IPS DF 4.7 (cell line): ENCODE data around the gene FOXF1.

Experiments used
- DNase-seq: peaks from one replicate; pipeline ENCODE4 v3.0.0-alpha.2; 2013; ENCODE audit warnings: low spot score; ENCODE audit errors: extremely low read depth

The FOXF1 gene

GRCh38 chr16:86516623-86517003 is 6.3 kb downstream of the FOXF1 start:
- DNase-seq = no peak

GRCh38 chr16:86517033-86517432 is 6.7 kb downstream of the FOXF1 start:
- DNase-seq = no peak

GRCh38 chr16:86517652-86518258 is 7.4 kb downstream of the FOXF1 start:
- DNase-seq = no peak

- DNase-seq = no peak
Measured at GRCh38 chr16:86519007-86519648, 8.8 kb downstream of the FOXF1 start.

GRCh38 chr16:86519649-86520316 is 9.5 kb downstream of the FOXF1 start:
- DNase-seq = no peak

- DNase-seq = no peak
Measured at GRCh38 chr16:86520317-86521210, 10.2 kb downstream of the FOXF1 start.

GRCh38 chr16:86521236-86522197 is 11.2 kb downstream of the FOXF1 start:
- DNase-seq = no peak

GRCh38 chr16:86522634-86523033 is 12.3 kb downstream of the FOXF1 start:
- no peak for DNase-seq

GRCh38 chr16:86523166-86523740 is 12.9 kb downstream of the FOXF1 start:
- DNase-seq = no peak

- DNase-seq = no peak
Measured at GRCh38 chr16:86524029-86524428, 13.7 kb downstream of the FOXF1 start.

GRCh38 chr16:86525696-86526095 is 15.4 kb downstream of the FOXF1 start:
- no peak for DNase-seq

- DNase-seq = no peak
Measured at GRCh38 chr16:86527366-86527765, 17.0 kb downstream of the FOXF1 start.

GRCh38 chr16:86528061-86528929 is 18.0 kb downstream of the FOXF1 start:
- DNase-seq = no peak

- no peak for DNase-seq
Measured at GRCh38 chr16:86529160-86529559, 18.8 kb downstream of the FOXF1 start.

GRCh38 chr16:86530251-86531190 is 20.2 kb downstream of the FOXF1 start:
- DNase-seq = no peak

GRCh38 chr16:86531191-86531545 is 20.8 kb downstream of the FOXF1 start:
- DNase-seq = no peak

GRCh38 chr16:86531641-86532525 is 21.6 kb downstream of the FOXF1 start:
- no peak for DNase-seq

GRCh38 chr16:86532526-86532815 is 22.1 kb downstream of the FOXF1 start:
- DNase-seq = no peak
